ENCODE results near the gene ERC2.

ERC2 gene

DNA sequence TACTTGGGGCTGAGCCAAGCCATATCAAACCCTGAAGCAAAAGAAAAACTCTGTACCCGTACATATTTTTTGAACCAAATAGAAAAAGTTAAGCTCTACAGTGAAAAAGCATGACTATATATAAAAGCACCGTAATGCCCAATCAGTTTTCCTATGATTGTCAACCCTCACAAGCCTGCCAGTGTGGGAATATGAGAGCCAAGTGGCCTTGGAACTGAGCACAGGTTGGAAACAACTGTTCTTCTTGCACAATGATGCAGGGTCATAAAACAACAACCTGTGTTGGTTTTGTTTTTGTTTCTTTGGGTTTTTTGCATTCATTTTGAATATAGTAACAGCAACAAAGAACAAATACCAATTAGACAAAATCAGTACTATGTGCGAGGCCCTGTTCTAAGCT is 3.5 kb upstream of the ERC2 start:
- Histone ChIP-seq H3K27me3 (ENCODE audit: control insufficient read depth in 1 of 2, insufficient read depth in 2 of 2, low read length in 2 of 2) (peaks cover 15 to 26% of the 10 kb centered on the region in 2 donors), H3K4me3 (ENCODE audit: low read depth in 1 of 2, low read length in 2 of 2) (no peak overlapping the region), H3K4me1 (ENCODE audit: control insufficient read depth in 1 of 2, insufficient read depth in 2 of 2, low read length in 2 of 2) (peaks cover 0 to 4% of the 10 kb centered on the region in 2 donors), H3K27ac (ENCODE audit: low read depth, low read length) (no peak overlapping the region), H3K36me3 (ENCODE audit: control insufficient read depth in 1 of 2, insufficient read depth in 2 of 2, low read length in 2 of 2) (no peaks in the 10 kb centered on the region), H3K9ac (ENCODE audit: low read depth in 1 of 2, low read length in 2 of 2) (no peak overlapping the region), H3K9me3 (ENCODE audit: control insufficient read depth in 1 of 2, low read length in 2 of 2) (no peaks in the 10 kb centered on the region)

DNA sequence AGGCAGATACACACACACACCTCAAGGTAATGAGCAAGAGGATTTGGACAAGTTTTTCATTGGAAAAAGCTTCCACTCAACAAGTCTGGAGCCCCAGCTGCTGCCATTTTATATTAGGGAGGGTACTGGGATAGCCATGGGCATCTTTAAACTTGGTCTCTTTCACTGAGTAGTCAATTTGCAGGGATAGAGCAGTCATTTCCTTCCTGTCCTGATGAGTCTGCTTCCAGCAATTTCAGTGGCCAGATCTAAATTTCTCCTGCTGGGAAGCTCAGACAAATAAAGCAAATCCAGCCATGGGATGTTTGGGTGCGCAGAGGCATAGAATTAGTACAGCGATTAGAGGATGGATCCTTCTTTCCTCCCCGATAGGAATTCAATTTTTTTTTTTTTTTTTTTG is 874 bp upstream of the ERC2 start:
- Histone ChIP-seq H3K9me3 (ENCODE audit: control insufficient read depth in 1 of 2, low read length in 2 of 2) (no peaks in the 10 kb centered on the region), H3K27ac (ENCODE audit: low read depth, low read length) (no peak overlapping the region), H3K9ac (ENCODE audit: low read depth in 1 of 2, low read length in 2 of 2) (no peak overlapping the region), H3K27me3 (ENCODE audit: control insufficient read depth in 1 of 2, insufficient read depth in 2 of 2, low read length in 2 of 2) (peaks cover 24 to 38% of the 10 kb centered on the region in 2 donors), H3K4me3 (ENCODE audit: low read depth in 1 of 2, low read length in 2 of 2) (no peak overlapping the region), H3K4me1 (ENCODE audit: control insufficient read depth in 1 of 2, insufficient read depth in 2 of 2, low read length in 2 of 2) (peaks cover 0 to 4% of the 10 kb centered on the region in 2 donors), H3K36me3 (ENCODE audit: control insufficient read depth in 1 of 2, insufficient read depth in 2 of 2, low read length in 2 of 2) (no peaks in the 10 kb centered on the region)

DNA sequence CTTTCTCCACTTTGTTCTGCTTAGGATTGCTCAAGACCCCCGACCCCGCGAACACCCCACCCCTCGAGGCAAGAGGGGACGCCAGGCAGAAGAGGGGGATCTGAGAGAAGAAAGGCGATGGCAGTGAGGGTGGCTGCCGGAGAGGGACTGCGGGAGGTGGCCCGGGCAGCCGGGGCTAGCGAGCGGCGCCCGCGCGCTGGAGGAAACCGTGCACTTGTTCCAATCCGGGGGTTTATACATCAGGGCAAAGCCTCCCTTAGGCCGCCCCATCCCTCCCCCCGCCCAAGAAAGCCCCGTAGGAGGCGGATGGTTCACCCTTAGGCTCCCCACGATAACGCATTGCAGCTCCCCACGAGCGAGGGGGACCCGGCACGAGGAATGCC is 475 bp downstream of the ERC2 start:
- Histone ChIP-seq H3K4me1 (ENCODE audit: control insufficient read depth in 1 of 2, insufficient read depth in 2 of 2, low read length in 2 of 2) (peaks cover 0 to 4% of the 10 kb centered on the region in 2 donors), H3K9ac (ENCODE audit: low read depth in 1 of 2, low read length in 2 of 2) (no peak overlapping the region), H3K4me3 (ENCODE audit: low read depth in 1 of 2, low read length in 2 of 2) (peak overlapping the region in 1 of 2 donors; percentile 58), H3K36me3 (ENCODE audit: control insufficient read depth in 1 of 2, insufficient read depth in 2 of 2, low read length in 2 of 2) (no peaks in the 10 kb centered on the region), H3K9me3 (ENCODE audit: control insufficient read depth in 1 of 2, low read length in 2 of 2) (no peaks in the 10 kb centered on the region), H3K27me3 (ENCODE audit: control insufficient read depth in 1 of 2, insufficient read depth in 2 of 2, low read length in 2 of 2) (peaks cover 24 to 38% of the 10 kb centered on the region in 2 donors), H3K27ac (ENCODE audit: low read depth, low read length) (no peak overlapping the region)

DNA sequence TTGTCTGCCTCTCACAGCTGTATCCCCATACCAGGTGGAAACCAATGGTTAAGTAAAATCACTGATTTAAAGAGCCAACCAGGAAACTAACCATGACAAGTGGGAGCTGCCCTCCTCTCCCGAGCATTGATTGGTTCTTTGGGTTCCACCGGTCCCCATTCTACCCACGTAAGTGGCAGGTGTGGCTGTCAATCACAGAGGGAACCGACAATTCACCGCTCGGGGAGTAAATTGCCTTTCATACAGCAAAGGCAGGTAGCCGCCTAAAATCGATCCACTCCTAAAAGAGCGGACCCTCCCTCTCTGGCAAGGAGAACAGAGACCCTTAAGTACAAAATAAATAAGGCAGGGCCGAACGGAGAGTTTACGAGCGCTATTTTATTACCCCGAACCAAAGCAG is 1.2 kb downstream of the ERC2 start:
- H3K4me1 ChIP-seq (ENCODE audit: control insufficient read depth in 1 of 2, insufficient read depth in 2 of 2, low read length in 2 of 2), result peaks cover 0 to 4% of the 10 kb centered on the region in 2 donors
- H3K9ac ChIP-seq (ENCODE audit: low read depth in 1 of 2, low read length in 2 of 2), result no peak overlapping the region
- H3K27ac ChIP-seq (ENCODE audit: low read depth, low read length), result no peak overlapping the region
- no peaks in the 10 kb centered on the region for H3K36me3 ChIP-seq (ENCODE audit: control insufficient read depth in 1 of 2, insufficient read depth in 2 of 2, low read length in 2 of 2)
- no peaks in the 10 kb centered on the region for H3K9me3 ChIP-seq (ENCODE audit: control insufficient read depth in 1 of 2, low read length in 2 of 2)
- H3K4me3 ChIP-seq (ENCODE audit: low read depth in 1 of 2, low read length in 2 of 2), result peak overlapping the region; percentile 38 to 58
- H3K27me3 ChIP-seq (ENCODE audit: control insufficient read depth in 1 of 2, insufficient read depth in 2 of 2, low read length in 2 of 2), result peaks cover 24 to 37% of the 10 kb centered on the region in 2 donors

DNA sequence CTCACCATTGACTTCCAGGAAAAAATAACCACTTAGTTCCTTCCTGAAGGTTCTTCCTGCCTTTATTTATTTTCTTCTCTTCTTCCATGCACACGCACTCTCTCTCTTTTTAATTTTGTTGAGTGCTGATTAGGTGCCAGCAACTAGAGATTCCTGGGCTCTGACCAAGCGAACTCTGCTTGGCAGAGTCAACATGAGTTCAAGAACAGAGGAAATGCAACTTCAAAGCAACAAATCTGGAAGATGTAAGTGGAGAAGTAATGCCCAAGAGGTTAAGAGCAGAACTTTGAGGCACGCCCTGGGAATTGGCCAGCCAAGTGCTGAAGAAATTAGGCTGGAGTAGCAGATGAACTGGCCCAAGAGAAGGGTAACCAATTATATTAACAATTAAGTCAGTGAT is 8.5 kb downstream of the ERC2 start:
- Histone ChIP-seq H3K27ac (ENCODE audit: low read depth, low read length) (no peak overlapping the region), H3K4me3 (ENCODE audit: low read depth in 1 of 2, low read length in 2 of 2) (no peak overlapping the region), H3K36me3 (ENCODE audit: control insufficient read depth in 1 of 2, insufficient read depth in 2 of 2, low read length in 2 of 2) (no peaks in the 10 kb centered on the region), H3K9me3 (ENCODE audit: control insufficient read depth in 1 of 2, low read length in 2 of 2) (no peaks in the 10 kb centered on the region), H3K9ac (ENCODE audit: low read depth in 1 of 2, low read length in 2 of 2) (no peak overlapping the region), H3K4me1 (ENCODE audit: control insufficient read depth in 1 of 2, insufficient read depth in 2 of 2, low read length in 2 of 2) (no peaks in the 10 kb centered on the region), H3K27me3 (ENCODE audit: control insufficient read depth in 1 of 2, insufficient read depth in 2 of 2, low read length in 2 of 2) (peaks cover 0 to 2% of the 10 kb centered on the region in 2 donors)

DNA sequence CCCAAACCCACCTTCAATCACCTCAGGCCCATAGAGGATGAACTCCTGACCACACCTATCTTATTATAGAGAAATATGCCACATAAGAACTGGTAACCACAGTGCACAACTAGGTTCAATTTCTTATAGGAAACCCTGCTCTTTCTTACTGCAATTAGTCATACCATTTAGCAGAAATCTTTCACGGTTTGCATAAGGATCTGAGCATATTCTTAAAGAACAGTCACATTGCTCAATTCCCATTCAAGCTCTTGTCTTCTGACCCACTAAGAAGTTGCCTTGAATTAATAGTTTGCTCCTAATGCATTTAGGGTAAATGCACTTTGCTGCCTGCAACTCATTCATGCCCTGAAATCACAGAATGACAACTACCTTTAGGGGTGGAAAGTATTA is 9.2 kb downstream of the ERC2 start:
- Histone ChIP-seq H3K27me3 (ENCODE audit: control insufficient read depth in 1 of 2, insufficient read depth in 2 of 2, low read length in 2 of 2) (peaks cover 0 to 2% of the 10 kb centered on the region in 2 donors), H3K4me1 (ENCODE audit: control insufficient read depth in 1 of 2, insufficient read depth in 2 of 2, low read length in 2 of 2) (no peaks in the 10 kb centered on the region), H3K27ac (ENCODE audit: low read depth, low read length) (no peak overlapping the region), H3K9ac (ENCODE audit: low read depth in 1 of 2, low read length in 2 of 2) (no peak overlapping the region), H3K9me3 (ENCODE audit: control insufficient read depth in 1 of 2, low read length in 2 of 2) (no peaks in the 10 kb centered on the region), H3K4me3 (ENCODE audit: low read depth in 1 of 2, low read length in 2 of 2) (no peak overlapping the region), H3K36me3 (ENCODE audit: control insufficient read depth in 1 of 2, insufficient read depth in 2 of 2, low read length in 2 of 2) (no peaks in the 10 kb centered on the region)

DNA sequence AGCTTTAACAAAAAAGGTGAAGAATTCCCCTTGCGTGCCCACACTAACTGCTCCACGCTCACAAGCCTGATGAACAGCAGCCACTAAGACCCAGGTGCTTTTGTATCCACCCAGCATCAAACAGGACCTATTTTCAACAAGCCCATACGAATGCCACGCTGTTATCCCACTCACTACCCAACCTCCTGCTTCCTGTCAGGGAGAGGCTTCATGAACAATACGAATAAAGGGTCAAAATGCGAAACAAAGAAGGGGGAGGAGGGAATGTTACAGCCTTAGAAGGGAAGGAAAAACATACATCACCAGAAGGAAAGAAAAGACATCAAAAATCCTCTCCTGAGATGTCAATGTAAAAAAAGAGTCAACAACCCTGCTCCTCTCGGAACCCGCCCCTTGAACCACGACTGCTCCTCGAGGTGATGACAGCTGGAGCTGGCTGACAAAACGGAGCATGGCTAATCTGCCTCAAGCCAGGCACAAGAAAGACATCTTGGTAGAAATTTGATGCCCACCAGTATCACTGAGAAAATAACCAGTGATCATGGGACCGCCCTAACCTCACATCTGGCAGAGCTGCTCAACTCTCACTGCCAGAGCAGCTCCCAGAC is 9.7 kb downstream of the ERC2 start:
- no peaks in the 10 kb centered on the region for H3K36me3 ChIP-seq (ENCODE audit: control insufficient read depth in 1 of 2, insufficient read depth in 2 of 2, low read length in 2 of 2)
- no peak overlapping the region for H3K27ac ChIP-seq (ENCODE audit: low read depth, low read length)
- no peaks in the 10 kb centered on the region for H3K9me3 ChIP-seq (ENCODE audit: control insufficient read depth in 1 of 2, low read length in 2 of 2)
- no peak overlapping the region for H3K4me3 ChIP-seq (ENCODE audit: low read depth in 1 of 2, low read length in 2 of 2)
- no peak overlapping the region for H3K9ac ChIP-seq (ENCODE audit: low read depth in 1 of 2, low read length in 2 of 2)
- no peaks in the 10 kb centered on the region for H3K4me1 ChIP-seq (ENCODE audit: control insufficient read depth in 1 of 2, insufficient read depth in 2 of 2, low read length in 2 of 2)
- H3K27me3 ChIP-seq (ENCODE audit: control insufficient read depth in 1 of 2, insufficient read depth in 2 of 2, low read length in 2 of 2), result peaks cover 0 to 5% of the 10 kb centered on the region in 2 donors

DNA sequence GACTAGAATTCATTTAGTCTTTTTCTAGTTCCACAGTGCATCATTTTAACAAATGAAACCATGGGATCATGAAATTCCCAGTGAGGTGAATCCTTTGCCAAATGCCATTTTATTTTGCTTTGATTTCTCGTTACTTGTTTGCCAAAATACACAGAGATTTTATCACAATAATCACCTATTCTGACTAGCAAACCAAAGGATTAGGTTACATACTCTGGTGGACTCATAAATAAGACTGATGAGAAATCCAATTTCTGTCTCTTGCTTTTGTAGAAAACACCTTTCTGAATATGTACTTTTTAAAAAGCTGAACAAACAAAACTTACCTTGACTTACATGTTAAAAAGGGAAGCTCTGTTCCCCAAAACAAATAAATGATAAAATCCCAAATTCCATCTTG is 12.2 kb downstream of the ERC2 start:
- H3K9me3 ChIP-seq (ENCODE audit: control insufficient read depth in 1 of 2, low read length in 2 of 2), result no peaks in the 10 kb centered on the region
- no peak overlapping the region for H3K4me3 ChIP-seq (ENCODE audit: low read depth in 1 of 2, low read length in 2 of 2)
- H3K27me3 ChIP-seq (ENCODE audit: control insufficient read depth in 1 of 2, insufficient read depth in 2 of 2, low read length in 2 of 2), result peaks cover 0 to 5% of the 10 kb centered on the region in 2 donors
- H3K27ac ChIP-seq (ENCODE audit: low read depth, low read length), result no peak overlapping the region
- no peak overlapping the region for H3K9ac ChIP-seq (ENCODE audit: low read depth in 1 of 2, low read length in 2 of 2)
- no peaks in the 10 kb centered on the region for H3K4me1 ChIP-seq (ENCODE audit: control insufficient read depth in 1 of 2, insufficient read depth in 2 of 2, low read length in 2 of 2)
- H3K36me3 ChIP-seq (ENCODE audit: control insufficient read depth in 1 of 2, insufficient read depth in 2 of 2, low read length in 2 of 2), result no peaks in the 10 kb centered on the region

DNA sequence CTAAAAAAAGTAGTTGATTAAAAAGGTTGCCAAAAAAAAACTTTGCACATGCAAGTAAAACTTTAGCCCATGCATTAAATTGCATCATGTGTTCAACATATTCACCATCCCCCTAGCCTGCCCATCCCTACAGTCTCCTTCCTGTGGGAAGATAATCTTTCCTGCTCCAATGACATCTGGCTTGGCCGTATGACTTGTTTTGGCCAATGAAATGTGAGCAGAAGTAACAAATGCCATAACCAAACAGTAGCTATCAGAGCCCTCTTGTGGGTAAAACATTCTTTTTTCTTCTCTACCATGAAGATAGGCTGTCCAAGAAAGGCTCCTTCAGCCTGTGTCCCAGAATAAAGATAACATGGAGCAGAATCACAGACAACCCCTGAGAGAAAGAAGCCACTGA is 15.3 kb downstream of the ERC2 start:
- Histone ChIP-seq H3K9ac (ENCODE audit: low read depth in 1 of 2, low read length in 2 of 2) (no peak overlapping the region), H3K27ac (ENCODE audit: low read depth, low read length) (no peak overlapping the region), H3K36me3 (ENCODE audit: control insufficient read depth in 1 of 2, insufficient read depth in 2 of 2, low read length in 2 of 2) (no peaks in the 10 kb centered on the region), H3K4me3 (ENCODE audit: low read depth in 1 of 2, low read length in 2 of 2) (no peak overlapping the region), H3K27me3 (ENCODE audit: control insufficient read depth in 1 of 2, insufficient read depth in 2 of 2, low read length in 2 of 2) (peaks cover 0 to 3% of the 10 kb centered on the region in 2 donors), H3K4me1 (ENCODE audit: control insufficient read depth in 1 of 2, insufficient read depth in 2 of 2, low read length in 2 of 2) (no peaks in the 10 kb centered on the region), H3K9me3 (ENCODE audit: control insufficient read depth in 1 of 2, low read length in 2 of 2) (no peaks in the 10 kb centered on the region)

DNA sequence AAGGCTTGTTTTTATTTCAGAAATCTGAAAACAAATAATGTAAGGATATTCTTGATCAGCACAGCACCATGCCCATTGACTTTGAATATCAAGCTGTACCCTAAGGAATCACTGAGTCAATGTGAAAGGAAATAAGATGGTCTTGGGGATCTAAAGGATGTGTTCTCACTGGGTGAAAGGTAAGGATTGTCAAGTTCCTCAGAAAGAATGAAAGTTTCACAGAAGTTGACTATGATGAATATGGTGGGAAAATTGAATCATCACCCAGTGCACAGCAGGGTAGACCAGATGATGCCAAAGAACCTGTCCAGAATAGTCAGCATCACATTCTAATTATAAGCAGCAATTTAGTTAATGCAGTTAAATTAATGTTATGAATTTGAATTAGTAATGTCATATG is 16.2 kb downstream of the ERC2 start:
- H3K4me1 ChIP-seq (ENCODE audit: control insufficient read depth in 1 of 2, insufficient read depth in 2 of 2, low read length in 2 of 2), result no peaks in the 10 kb centered on the region
- no peak overlapping the region for H3K4me3 ChIP-seq (ENCODE audit: low read depth in 1 of 2, low read length in 2 of 2)
- no peak overlapping the region for H3K27ac ChIP-seq (ENCODE audit: low read depth, low read length)
- H3K9ac ChIP-seq (ENCODE audit: low read depth in 1 of 2, low read length in 2 of 2), result no peak overlapping the region
- peaks cover 0 to 3% of the 10 kb centered on the region in 2 donors for H3K27me3 ChIP-seq (ENCODE audit: control insufficient read depth in 1 of 2, insufficient read depth in 2 of 2, low read length in 2 of 2)
- no peaks in the 10 kb centered on the region for H3K36me3 ChIP-seq (ENCODE audit: control insufficient read depth in 1 of 2, insufficient read depth in 2 of 2, low read length in 2 of 2)
- no peaks in the 10 kb centered on the region for H3K9me3 ChIP-seq (ENCODE audit: control insufficient read depth in 1 of 2, low read length in 2 of 2)

DNA sequence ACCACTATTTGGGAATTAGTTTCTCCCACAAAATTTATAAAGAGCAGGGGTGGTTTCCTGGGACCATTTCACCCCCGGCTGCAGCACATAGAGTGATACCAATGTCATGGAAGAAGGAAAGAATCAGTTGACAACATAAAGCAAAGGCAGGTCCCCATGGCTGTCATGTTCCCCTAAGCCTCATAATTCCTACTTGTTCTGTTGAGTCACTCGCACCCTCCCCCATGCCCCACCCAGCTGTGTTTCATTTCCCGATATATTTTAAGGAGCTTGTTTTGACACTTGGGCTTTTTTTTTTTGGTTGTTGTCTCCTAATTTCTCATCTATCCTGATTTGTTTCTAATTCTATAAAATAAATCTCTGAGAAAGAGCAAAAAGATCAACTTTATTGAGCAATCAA is 24.9 kb downstream of the ERC2 start:
- Histone ChIP-seq H3K4me1 (ENCODE audit: control insufficient read depth in 1 of 2, insufficient read depth in 2 of 2, low read length in 2 of 2) (no peaks in the 10 kb centered on the region), H3K9me3 (ENCODE audit: control insufficient read depth in 1 of 2, low read length in 2 of 2) (no peaks in the 10 kb centered on the region), H3K27ac (ENCODE audit: low read depth, low read length) (no peak overlapping the region), H3K4me3 (ENCODE audit: low read depth in 1 of 2, low read length in 2 of 2) (no peak overlapping the region), H3K9ac (ENCODE audit: low read depth in 1 of 2, low read length in 2 of 2) (no peak overlapping the region), H3K36me3 (ENCODE audit: control insufficient read depth in 1 of 2, insufficient read depth in 2 of 2, low read length in 2 of 2) (no peaks in the 10 kb centered on the region), H3K27me3 (ENCODE audit: control insufficient read depth in 1 of 2, insufficient read depth in 2 of 2, low read length in 2 of 2) (no peaks in the 10 kb centered on the region)
